ENCODE data around the gene RAB6D.
"Not testable (repeated sequence)": the region's sequence is repeated elsewhere in the genome, so short reads cannot be mapped to it uniquely, and the experiment has no call there.

RAB6D gene

GRCh38 chr2:131311001-131311400, 53.0 kb downstream of the RAB6D start:
- not testable (repeated sequence) for H3K4me3 ChIP-seq (ENCODE audit: low read depth, low read length); H3K27me3 ChIP-seq (ENCODE audit: control insufficient read depth, insufficient read depth, low read length); H3K27ac ChIP-seq (ENCODE audit: low read depth, low read length); H3K4me1 ChIP-seq (ENCODE audit: control insufficient read depth, insufficient read depth, low read length); H3K9me3 ChIP-seq (ENCODE audit: control insufficient read depth, insufficient read depth, low read depth, low read length); H3K36me3 ChIP-seq (ENCODE audit: control insufficient read depth, insufficient read depth, low read length); H3K9ac ChIP-seq (ENCODE audit: low read length)
